Vagina (tissue), 2 donors: ENCODE measurements around the gene RAB24. TPM values are rescaled to one million over a fixed set of nuclear protein-coding genes. Genes with fewer than 3 reads are reported as not detected.

Source experiments
- DNase-seq, 2 donors: peaks; one replicate each; pipeline ENCODE4 v3.0.0-alpha.2; 2017; ENCODE audit errors: extremely low spot score in 2 of 2
- H3K27ac ChIP-seq: fragments of 200-600 bp; sonication (generic); one replicate; pipeline ENCODE4 v1.5.1; 2019
- H3K27me3 ChIP-seq: fragments of 200-600 bp; sonication (generic); one replicate; pipeline ENCODE4 v1.5.1; 2019
- H3K36me3 ChIP-seq, 2 donors: fragments of 200-600 bp; sonication (generic); one replicate each; pipeline ENCODE4 v1.5.1; 2017 to 2019
- H3K4me1 ChIP-seq: fragments of 200-600 bp; sonication (generic); one replicate; pipeline ENCODE4 v1.5.1; 2019
- H3K4me3 ChIP-seq, 2 donors: fragments of 200-600 bp; sonication (generic); 1 replicate in 1 of 2; 2 replicates in 1 of 2; pipeline ENCODE4 v1.5.1; 2016 to 2019
- H3K9me3 ChIP-seq: fragments of 200-600 bp; sonication (generic); one replicate; pipeline ENCODE4 v1.5.1; 2019
- CTCF ChIP-seq, 3 experiments: fragments of 450-650 bp in 2 of 3; fragments of 200-600 bp in 1 of 3; sonication (generic) in 1 of 3; IDR thresholded peaks; one replicate each; pipeline ENCODE4 v1.5.1; 2017 to 2019; ENCODE audit warnings: antibody characterized with exemption in 3 of 3, mild to moderate bottlenecking in 2 of 3, moderate library complexity in 2 of 3
- POLR2A ChIP-seq, 2 donors: fragments of 450-650 bp; IDR thresholded peaks; one replicate each; pipeline ENCODE4 v1.6.1; 2017; ENCODE audit warnings: antibody characterized with exemption in 2 of 2, mild to moderate bottlenecking in 2 of 2, moderate library complexity in 2 of 2
- POLR2AphosphoS5 ChIP-seq, 2 donors: sonication (generic); formaldehyde crosslinking; IDR thresholded peaks; one replicate each; pipeline ENCODE4 v1.9.0; 2017; ENCODE audit warnings: antibody characterized with exemption in 2 of 2, mild to moderate bottlenecking in 2 of 2, low read depth in 1 of 2; ENCODE audit not compliant: insufficient read depth in 1 of 2
- intact Hi-C: fragments of 100-400 bp; cut with DNase I; formaldehyde crosslinking; loops from one replicate; pipeline ENCODE4 v1.15.1; 2023
- total RNA-seq: library from RNA; depleted of rRNA; stranded (reverse); fragments of >200 nt; gene quantifications from one replicate; pipeline ENCODE4 v1.2.3, GENCODE V29; 2016

The RAB24 gene
- total RNA-seq, 1 donor from 2014 or later = 48.6 TPM

GRCh38 chr5:177269976-177270375, 33.5 kb downstream of the RAB24 start:
- H3K27ac ChIP-seq = no peak overlapping the region
- intact Hi-C loops = no loop called here
- H3K36me3 ChIP-seq = peaks cover 0 to 69% of the 10 kb centered on the region in 2 donors
- no peak overlapping the region for H3K4me3 ChIP-seq
- DNase-seq = no peak
- no peaks in the 10 kb centered on the region for H3K4me1 ChIP-seq
- no peaks in the 10 kb centered on the region for H3K9me3 ChIP-seq
- H3K27me3 ChIP-seq = no peaks in the 10 kb centered on the region
- TF ChIP-seq CTCF (IDR thresholded peaks at IDR 0.05) = no peak
- no peak for TF ChIP-seq POLR2AphosphoS5 (IDR thresholded peaks at IDR 0.05; ENCODE audit: insufficient read depth in 1 of 2, low read depth in 1 of 2)
- TF ChIP-seq POLR2A (IDR thresholded peaks at IDR 0.05) = no peak

GRCh38 chr5:177269232-177269895, 34.2 kb downstream of the RAB24 start:
- H3K9me3 ChIP-seq = no peaks in the 10 kb centered on the region
- H3K27me3 ChIP-seq = no peaks in the 10 kb centered on the region
- H3K4me3 ChIP-seq = no peak overlapping the region
- TF ChIP-seq CTCF (IDR thresholded peaks at IDR 0.05) = no peak
- no peak for DNase-seq
- no peak overlapping the region for H3K27ac ChIP-seq
- no peaks in the 10 kb centered on the region for H3K4me1 ChIP-seq
- H3K36me3 ChIP-seq = peaks cover 0 to 72% of the 10 kb centered on the region in 2 donors
- intact Hi-C loops = no loop called here

- Histone ChIP-seq H3K27me3 (no peaks in the 10 kb centered on the region), H3K36me3 (peaks cover 0 to 67% of the 10 kb centered on the region in 2 donors), H3K4me1 (no peaks in the 10 kb centered on the region), H3K4me3 (no peak overlapping the region), H3K27ac (no peak overlapping the region), H3K9me3 (no peaks in the 10 kb centered on the region)
- TF ChIP-seq CTCF (IDR thresholded peaks at IDR 0.05) = no peak
- TF ChIP-seq POLR2A (IDR thresholded peaks at IDR 0.05) = no peak
- DNase-seq = no peak
- intact Hi-C loops = no loop called here
Measured at GRCh38 chr5:177265395-177265794, 38.1 kb downstream of the RAB24 start.

- H3K9me3 ChIP-seq = no peaks in the 10 kb centered on the region
- no peak for DNase-seq
- no peaks in the 10 kb centered on the region for H3K4me1 ChIP-seq
- H3K4me3 ChIP-seq = no peak overlapping the region
- H3K27ac ChIP-seq = no peak overlapping the region
- intact Hi-C loops = no loop called here
- peaks cover 0 to 66% of the 10 kb centered on the region in 2 donors for H3K36me3 ChIP-seq
- H3K27me3 ChIP-seq = no peaks in the 10 kb centered on the region
- TF ChIP-seq POLR2A (IDR thresholded peaks at IDR 0.05) (no peak), CTCF (IDR thresholded peaks at IDR 0.05) (no peak), POLR2AphosphoS5 (IDR thresholded peaks at IDR 0.05; ENCODE audit: insufficient read depth in 1 of 2, low read depth in 1 of 2) (no peak)
Measured at GRCh38 chr5:177264178-177264577, 39.3 kb downstream of the RAB24 start.

- no peak for DNase-seq
- H3K9me3 ChIP-seq = no peaks in the 10 kb centered on the region
- intact Hi-C loops = no loop called here
- TF ChIP-seq CTCF (IDR thresholded peaks at IDR 0.05) (no peak), POLR2A (IDR thresholded peaks at IDR 0.05) (no peak), POLR2AphosphoS5 (IDR thresholded peaks at IDR 0.05; ENCODE audit: insufficient read depth in 1 of 2, low read depth in 1 of 2) (no peak)
- no peak overlapping the region for H3K4me3 ChIP-seq
- no peak overlapping the region for H3K27ac ChIP-seq
- H3K27me3 ChIP-seq = no peaks in the 10 kb centered on the region
- H3K36me3 ChIP-seq = peaks cover 0 to 52% of the 10 kb centered on the region in 2 donors
- no peaks in the 10 kb centered on the region for H3K4me1 ChIP-seq
Measured at GRCh38 chr5:177261510-177261909, 42.0 kb downstream of the RAB24 start.
